ENCODE measurements around the gene SZRD1.

- TF ChIP-seq, protein P1, sequence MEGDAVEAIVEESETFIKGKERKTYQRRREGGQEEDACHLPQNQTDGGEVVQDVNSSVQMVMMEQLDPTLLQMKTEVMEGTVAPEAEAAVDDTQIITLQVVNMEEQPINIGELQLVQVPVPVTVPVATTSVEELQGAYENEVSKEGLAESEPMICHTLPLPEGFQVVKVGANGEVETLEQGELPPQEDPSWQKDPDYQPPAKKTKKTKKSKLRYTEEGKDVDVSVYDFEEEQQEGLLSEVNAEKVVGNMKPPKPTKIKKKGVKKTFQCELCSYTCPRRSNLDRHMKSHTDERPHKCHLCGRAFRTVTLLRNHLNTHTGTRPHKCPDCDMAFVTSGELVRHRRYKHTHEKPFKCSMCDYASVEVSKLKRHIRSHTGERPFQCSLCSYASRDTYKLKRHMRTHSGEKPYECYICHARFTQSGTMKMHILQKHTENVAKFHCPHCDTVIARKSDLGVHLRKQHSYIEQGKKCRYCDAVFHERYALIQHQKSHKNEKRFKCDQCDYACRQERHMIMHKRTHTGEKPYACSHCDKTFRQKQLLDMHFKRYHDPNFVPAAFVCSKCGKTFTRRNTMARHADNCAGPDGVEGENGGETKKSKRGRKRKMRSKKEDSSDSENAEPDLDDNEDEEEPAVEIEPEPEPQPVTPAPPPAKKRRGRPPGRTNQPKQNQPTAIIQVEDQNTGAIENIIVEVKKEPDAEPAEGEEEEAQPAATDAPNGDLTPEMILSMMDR (IDR thresholded peaks at IDR 0.05), result no peak
- no peak for TF ChIP-seq REST (IDR thresholded peaks at IDR 0.05; ENCODE audit: insufficient read depth in 1 of 2, low read depth in 2 of 2, low read length in 1 of 2)
Observed at GRCh38 chr1:16380868-16381267, 13.8 kb downstream of the SZRD1 start.

All from Panc1 (cell line).